ENCODE data around the gene ITCH.

DNA sequence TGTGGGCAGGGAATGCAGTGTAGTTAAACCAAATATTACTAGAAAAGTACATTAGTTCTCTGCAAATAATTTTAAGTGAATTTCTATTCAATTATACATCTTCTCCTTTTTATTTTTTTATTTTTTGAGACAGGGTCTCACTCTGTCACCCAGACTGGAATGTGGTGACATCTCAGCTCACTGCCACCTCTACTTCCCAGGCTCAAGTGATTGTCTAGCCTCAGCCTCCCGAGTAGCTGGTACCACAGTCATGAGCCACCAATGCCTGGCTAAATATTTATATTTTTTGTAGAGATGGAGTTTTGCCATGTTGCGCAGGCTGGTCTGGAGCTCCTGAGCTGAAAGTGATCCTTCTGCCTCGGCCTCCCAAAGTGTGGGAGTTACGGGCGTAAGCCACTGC lies 76.1 kb downstream of the ITCH start:
- TF ChIP-seq, protein P1, sequence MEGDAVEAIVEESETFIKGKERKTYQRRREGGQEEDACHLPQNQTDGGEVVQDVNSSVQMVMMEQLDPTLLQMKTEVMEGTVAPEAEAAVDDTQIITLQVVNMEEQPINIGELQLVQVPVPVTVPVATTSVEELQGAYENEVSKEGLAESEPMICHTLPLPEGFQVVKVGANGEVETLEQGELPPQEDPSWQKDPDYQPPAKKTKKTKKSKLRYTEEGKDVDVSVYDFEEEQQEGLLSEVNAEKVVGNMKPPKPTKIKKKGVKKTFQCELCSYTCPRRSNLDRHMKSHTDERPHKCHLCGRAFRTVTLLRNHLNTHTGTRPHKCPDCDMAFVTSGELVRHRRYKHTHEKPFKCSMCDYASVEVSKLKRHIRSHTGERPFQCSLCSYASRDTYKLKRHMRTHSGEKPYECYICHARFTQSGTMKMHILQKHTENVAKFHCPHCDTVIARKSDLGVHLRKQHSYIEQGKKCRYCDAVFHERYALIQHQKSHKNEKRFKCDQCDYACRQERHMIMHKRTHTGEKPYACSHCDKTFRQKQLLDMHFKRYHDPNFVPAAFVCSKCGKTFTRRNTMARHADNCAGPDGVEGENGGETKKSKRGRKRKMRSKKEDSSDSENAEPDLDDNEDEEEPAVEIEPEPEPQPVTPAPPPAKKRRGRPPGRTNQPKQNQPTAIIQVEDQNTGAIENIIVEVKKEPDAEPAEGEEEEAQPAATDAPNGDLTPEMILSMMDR (IDR thresholded peaks at IDR 0.05; ENCODE audit: borderline replicate concordance, extremely low read depth, low read length, poor library complexity, severe bottlenecking): no peak
- TF ChIP-seq EZH2 (IDR thresholded peaks at IDR 0.05; ENCODE audit: borderline replicate concordance, low read depth, low read length, severe bottlenecking): no peak
